ENCODE data around the gene PINK1.

- TF ChIP-seq CTCF (optimal IDR thresholded peaks at IDR 0.05 in 1 of 3, IDR thresholded peaks at IDR 0.05 in 1 of 3, conservative IDR thresholded peaks at IDR 0.05 in 1 of 3; ENCODE audit: extremely low read depth in 1 of 3, insufficient read depth in 2 of 3, low read length in 3 of 3) (no peak), EZH2 (IDR thresholded peaks at IDR 0.05; ENCODE audit: low read length) (no peak)
Observed at GRCh38 chr1:20588634-20589225, 44.5 kb upstream of the PINK1 start, which contains the start of gene CDA.

Measured in keratinocyte (primary cell).